ENCODE data around the gene ABCA9. TPM values are rescaled to one million over a fixed set of nuclear protein-coding genes. Genes with fewer than 3 reads are reported as not detected.

ABCA9 gene
- total RNA-seq, 1 experiment from 2014 or later: not detected

- Histone ChIP-seq H3F3A (ENCODE audit: low read length, unreplicated experiment) (no peaks in the 10 kb centered on the region), H3K4me2 (ENCODE audit: low read length) (no peak overlapping the region), H3K9me3 (ENCODE audit: low read length) (no peaks in the 10 kb centered on the region), H3K4me3 (ENCODE audit: low read length) (no peak overlapping the region), H3K9me2 (replicated peaks; ENCODE audit: low read length) (no peaks in the 10 kb centered on the region), H4K20me1 (ENCODE audit: low read length) (no peaks in the 10 kb centered on the region), H3K27me3 (ENCODE audit: low read length) (peaks cover 12% of the 10 kb centered on the region; the same call in 1 of the 2 replicates), H2AFZ (ENCODE audit: low read length) (no peak overlapping the region), H3K36me3 (ENCODE audit: low read depth, low read length) (no peaks in the 10 kb centered on the region), H3K27ac (ENCODE audit: low read length) (no peak overlapping the region), H3K79me2 (ENCODE audit: low read length) (no peaks in the 10 kb centered on the region), H3K9ac (ENCODE audit: low read length) (no peak overlapping the region), H3K4me1 (ENCODE audit: insufficient read depth, low read length) (no peaks in the 10 kb centered on the region)
- no TSS peak for BruUV-seq (replicated peaks)
- CTCF ChIA-PET: no interaction called here
- intact Hi-C loops (cut with micrococcal nuclease): no loop called here
- TF ChIP-seq EZH2phosphoT487 (IDR thresholded peaks at IDR 0.05; ENCODE audit: borderline replicate concordance, low read length) (no peak), CTCF (conservative IDR thresholded peaks at IDR 0.05; ENCODE audit: low read depth, low read length) (no peak), EZH2 (IDR thresholded peaks at IDR 0.05; ENCODE audit: low read length, unreplicated experiment) (no peak)
- DNase-seq (no peak), ATAC-seq (no peak)
- POLR2A ChIA-PET (ENCODE audit: unreplicated experiment): no interaction called here
These were observed 28.0 kb upstream of the ABCA9 start for GRCh38 chr17:69088643-69089200.

DNA sequence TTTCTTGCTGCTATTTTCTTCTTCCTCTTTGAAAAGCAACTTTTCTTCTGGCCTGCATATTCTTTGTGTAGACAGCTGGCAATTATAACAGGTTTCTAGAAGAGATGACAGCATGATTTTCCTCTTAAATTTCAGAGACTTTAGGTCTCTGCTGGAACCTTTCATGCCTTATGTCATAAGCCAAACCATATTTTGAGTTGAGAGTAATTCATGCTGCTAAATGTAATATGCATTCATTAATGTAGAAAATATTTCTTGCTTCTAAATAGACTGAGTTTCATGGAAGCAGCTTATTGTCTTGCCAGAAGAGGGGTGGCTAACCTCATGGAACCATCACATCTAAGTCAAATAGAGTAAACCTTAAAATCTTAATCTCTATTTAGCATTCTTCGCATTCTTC, 25.9 kb upstream of the ABCA9 start:
- Histone ChIP-seq H3K4me1 (ENCODE audit: insufficient read depth, low read length) (no peaks in the 10 kb centered on the region), H3K27me3 (ENCODE audit: low read length) (peaks cover 7% of the 10 kb centered on the region; the same call in 1 of the 2 replicates), H3K4me2 (ENCODE audit: low read length) (no peak overlapping the region), H3K9me2 (replicated peaks; ENCODE audit: low read length) (no peaks in the 10 kb centered on the region), H3K79me2 (ENCODE audit: low read length) (no peaks in the 10 kb centered on the region), H3K27ac (ENCODE audit: low read length) (no peak overlapping the region), H4K20me1 (ENCODE audit: low read length) (no peaks in the 10 kb centered on the region), H2AFZ (ENCODE audit: low read length) (no peak overlapping the region), H3K9ac (ENCODE audit: low read length) (no peak overlapping the region), H3K4me3 (ENCODE audit: low read length) (no peak overlapping the region), H3F3A (ENCODE audit: low read length, unreplicated experiment) (no peaks in the 10 kb centered on the region), H3K36me3 (ENCODE audit: low read depth, low read length) (no peaks in the 10 kb centered on the region), H3K9me3 (ENCODE audit: low read length) (no peaks in the 10 kb centered on the region)
- no peak for ATAC-seq
- DNase-seq: no peak
- BruUV-seq (replicated peaks): no TSS peak
- TF ChIP-seq EZH2phosphoT487 (IDR thresholded peaks at IDR 0.05; ENCODE audit: borderline replicate concordance, low read length): no peak
- no peak for TF ChIP-seq EZH2 (IDR thresholded peaks at IDR 0.05; ENCODE audit: low read length, unreplicated experiment)
- CTCF ChIA-PET: interaction anchor here (0.6 kb wide), 1 partner anchor 36 kb away, joined by 3 read pairs; no protein-coding TSS in a partner anchor
- POLR2A ChIA-PET (ENCODE audit: unreplicated experiment): no interaction called here
- intact Hi-C loops (cut with micrococcal nuclease): no loop called here

- Histone ChIP-seq H3K9ac (ENCODE audit: low read length) (no peak overlapping the region), H3K27me3 (ENCODE audit: low read length) (peaks cover 7% of the 10 kb centered on the region; the same call in 1 of the 2 replicates), H3K9me3 (ENCODE audit: low read length) (no peaks in the 10 kb centered on the region), H3K4me1 (ENCODE audit: insufficient read depth, low read length) (no peaks in the 10 kb centered on the region), H3K27ac (ENCODE audit: low read length) (no peak overlapping the region), H3K4me2 (ENCODE audit: low read length) (no peak overlapping the region), H3K4me3 (ENCODE audit: low read length) (no peak overlapping the region), H3K79me2 (ENCODE audit: low read length) (no peaks in the 10 kb centered on the region), H3K36me3 (ENCODE audit: low read depth, low read length) (no peaks in the 10 kb centered on the region), H3F3A (ENCODE audit: low read length, unreplicated experiment) (no peaks in the 10 kb centered on the region), H4K20me1 (ENCODE audit: low read length) (no peaks in the 10 kb centered on the region), H2AFZ (ENCODE audit: low read length) (no peak overlapping the region), H3K9me2 (replicated peaks; ENCODE audit: low read length) (no peaks in the 10 kb centered on the region)
- ATAC-seq: peak; percentile 65
- intact Hi-C loops (cut with micrococcal nuclease): no loop called here
- CTCF ChIA-PET: interaction anchor here (0.5 to 1.0 kb wide), 7 partner anchors 9 to 143 kb away, joined by 3 to 9 read pairs (median 3); no protein-coding TSS in a partner anchor
- peak; percentile 48 for DNase-seq
- POLR2A ChIA-PET (ENCODE audit: unreplicated experiment): no interaction called here
- TF ChIP-seq CTCF (conservative IDR thresholded peaks at IDR 0.05; ENCODE audit: low read depth, low read length): peak; percentile 62
- TF ChIP-seq EZH2phosphoT487 (IDR thresholded peaks at IDR 0.05; ENCODE audit: borderline replicate concordance, low read length): no peak
- no TSS peak for BruUV-seq (replicated peaks)
These were observed 24.2 kb upstream of the ABCA9 start for GRCh38 chr17:69084911-69085310.

All from PC-3 (cell line).